Vagina (tissue), 2 donors: ENCODE measurements around the gene PSORS1C1. TPM values are rescaled to one million over a fixed set of nuclear protein-coding genes. Genes with fewer than 3 reads are reported as not detected.

Experiments used
- DNase-seq, 2 donors: peaks; one replicate each; pipeline ENCODE4 v3.0.0-alpha.2; 2017; ENCODE audit errors: extremely low spot score in 2 of 2
- H3K27ac ChIP-seq: fragments of 200-600 bp; sonication (generic); one replicate; pipeline ENCODE4 v1.5.1; 2019
- H3K27me3 ChIP-seq: fragments of 200-600 bp; sonication (generic); one replicate; pipeline ENCODE4 v1.5.1; 2019
- H3K36me3 ChIP-seq, 2 donors: fragments of 200-600 bp; sonication (generic); one replicate each; pipeline ENCODE4 v1.5.1; 2017 to 2019
- H3K4me1 ChIP-seq: fragments of 200-600 bp; sonication (generic); one replicate; pipeline ENCODE4 v1.5.1; 2019
- H3K4me3 ChIP-seq, 2 donors: fragments of 200-600 bp; sonication (generic); 1 replicate in 1 of 2; 2 replicates in 1 of 2; pipeline ENCODE4 v1.5.1; 2016 to 2019
- H3K9me3 ChIP-seq: fragments of 200-600 bp; sonication (generic); one replicate; pipeline ENCODE4 v1.5.1; 2019
- CTCF ChIP-seq, 3 experiments: fragments of 450-650 bp in 2 of 3; fragments of 200-600 bp in 1 of 3; sonication (generic) in 1 of 3; IDR thresholded peaks; one replicate each; pipeline ENCODE4 v1.5.1; 2017 to 2019; ENCODE audit warnings: antibody characterized with exemption in 3 of 3, mild to moderate bottlenecking in 2 of 3, moderate library complexity in 2 of 3
- POLR2A ChIP-seq, 2 donors: fragments of 450-650 bp; IDR thresholded peaks; one replicate each; pipeline ENCODE4 v1.6.1; 2017; ENCODE audit warnings: antibody characterized with exemption in 2 of 2, mild to moderate bottlenecking in 2 of 2, moderate library complexity in 2 of 2
- POLR2AphosphoS5 ChIP-seq, 2 donors: sonication (generic); formaldehyde crosslinking; IDR thresholded peaks; one replicate each; pipeline ENCODE4 v1.9.0; 2017; ENCODE audit warnings: antibody characterized with exemption in 2 of 2, mild to moderate bottlenecking in 2 of 2, low read depth in 1 of 2; ENCODE audit not compliant: insufficient read depth in 1 of 2
- intact Hi-C: fragments of 100-400 bp; cut with DNase I; formaldehyde crosslinking; loops from one replicate; pipeline ENCODE4 v1.15.1; 2023
- total RNA-seq: library from RNA; depleted of rRNA; stranded (reverse); fragments of >200 nt; gene quantifications from one replicate; pipeline ENCODE4 v1.2.3, GENCODE V29; 2016

Gene PSORS1C1
- total RNA-seq, 1 donor from 2014 or later = 9.6 TPM

- no peak overlapping the region for H3K4me3 ChIP-seq
- no peak for DNase-seq
- no peaks in the 10 kb centered on the region for H3K36me3 ChIP-seq
- H3K27me3 ChIP-seq = no peaks in the 10 kb centered on the region
- no peaks in the 10 kb centered on the region for H3K9me3 ChIP-seq
- H3K4me1 ChIP-seq = peaks cover 12% of the 10 kb centered on the region
- intact Hi-C loops = no loop called here
- H3K27ac ChIP-seq = no peak overlapping the region
- no peak for TF ChIP-seq POLR2A (IDR thresholded peaks at IDR 0.05)
- TF ChIP-seq POLR2AphosphoS5 (IDR thresholded peaks at IDR 0.05; ENCODE audit: insufficient read depth in 1 of 2, low read depth in 1 of 2) = peak in 1 of 2 donors; percentile 38
- TF ChIP-seq CTCF (IDR thresholded peaks at IDR 0.05) = no peak
Measured at GRCh38 chr6:31094389-31094881, 20.2 kb upstream of the PSORS1C1 start.

GRCh38 chr6:31096215-31096614 lies 18.4 kb upstream of the PSORS1C1 start:
- no peak for TF ChIP-seq CTCF (IDR thresholded peaks at IDR 0.05)
- TF ChIP-seq POLR2A (IDR thresholded peaks at IDR 0.05) = no peak
- TF ChIP-seq POLR2AphosphoS5 (IDR thresholded peaks at IDR 0.05; ENCODE audit: insufficient read depth in 1 of 2, low read depth in 1 of 2) = no peak
- Histone ChIP-seq H3K9me3 (no peaks in the 10 kb centered on the region), H3K27ac (no peak overlapping the region), H3K36me3 (no peaks in the 10 kb centered on the region), H3K4me1 (peaks cover 12% of the 10 kb centered on the region), H3K27me3 (no peaks in the 10 kb centered on the region), H3K4me3 (no peak overlapping the region)
- intact Hi-C loops = no loop called here
- no peak for DNase-seq

GRCh38 chr6:31096656-31097055 lies 17.9 kb upstream of the PSORS1C1 start:
- intact Hi-C loops = no loop called here
- no peaks in the 10 kb centered on the region for H3K36me3 ChIP-seq
- no peaks in the 10 kb centered on the region for H3K9me3 ChIP-seq
- peaks cover 12% of the 10 kb centered on the region for H3K4me1 ChIP-seq
- no peak overlapping the region for H3K4me3 ChIP-seq
- TF ChIP-seq POLR2AphosphoS5 (IDR thresholded peaks at IDR 0.05; ENCODE audit: insufficient read depth in 1 of 2, low read depth in 1 of 2) = no peak
- no peak for TF ChIP-seq POLR2A (IDR thresholded peaks at IDR 0.05)
- no peak for TF ChIP-seq CTCF (IDR thresholded peaks at IDR 0.05)
- no peaks in the 10 kb centered on the region for H3K27me3 ChIP-seq
- no peak overlapping the region for H3K27ac ChIP-seq
- no peak for DNase-seq

- Histone ChIP-seq H3K27ac (no peak overlapping the region), H3K4me3 (no peak overlapping the region), H3K27me3 (no peaks in the 10 kb centered on the region), H3K9me3 (no peaks in the 10 kb centered on the region), H3K4me1 (peaks cover 12% of the 10 kb centered on the region), H3K36me3 (no peaks in the 10 kb centered on the region)
- TF ChIP-seq POLR2A (IDR thresholded peaks at IDR 0.05) (no peak), CTCF (IDR thresholded peaks at IDR 0.05) (no peak), POLR2AphosphoS5 (IDR thresholded peaks at IDR 0.05; ENCODE audit: insufficient read depth in 1 of 2, low read depth in 1 of 2) (no peak)
- DNase-seq = no peak
- intact Hi-C loops = no loop called here
Measured at GRCh38 chr6:31098449-31098938, 16.1 kb upstream of the PSORS1C1 start.

GRCh38 chr6:31103136-31103535 lies 11.5 kb upstream of the PSORS1C1 start:
- intact Hi-C loops = no loop called here

More at GRCh38 chr6:31103136-31103535, 11.5 kb upstream of the PSORS1C1 start:
- no peak for DNase-seq
- no peaks in the 10 kb centered on the region for H3K27me3 ChIP-seq
- TF ChIP-seq CTCF (IDR thresholded peaks at IDR 0.05) (no peak), POLR2AphosphoS5 (IDR thresholded peaks at IDR 0.05; ENCODE audit: insufficient read depth in 1 of 2, low read depth in 1 of 2) (no peak)
- H3K4me1 ChIP-seq = no peaks in the 10 kb centered on the region
- H3K27ac ChIP-seq = no peak overlapping the region
- no peaks in the 10 kb centered on the region for H3K36me3 ChIP-seq
- no peak overlapping the region for H3K4me3 ChIP-seq
- H3K9me3 ChIP-seq = no peaks in the 10 kb centered on the region
